Measurements from ENCODE around the gene TAF7L.

GRCh38 chrX:101223226-101223625 is 67.9 kb downstream of the TAF7L start:
- no peak for TF ChIP-seq EZH2 (IDR thresholded peaks at IDR 0.05; ENCODE audit: low read length, unreplicated experiment)
- no peak for TF ChIP-seq CTCF (conservative IDR thresholded peaks at IDR 0.05; ENCODE audit: low read depth, low read length)

Data from PC-3 (cell line).